ENCODE results near the gene HSD17B2. TPM values are rescaled to one million over a fixed set of nuclear protein-coding genes. Genes with fewer than 3 reads are reported as not detected.

Gene HSD17B2
- total RNA-seq, 1 experiment from 2014 or later = not detected

DNA sequence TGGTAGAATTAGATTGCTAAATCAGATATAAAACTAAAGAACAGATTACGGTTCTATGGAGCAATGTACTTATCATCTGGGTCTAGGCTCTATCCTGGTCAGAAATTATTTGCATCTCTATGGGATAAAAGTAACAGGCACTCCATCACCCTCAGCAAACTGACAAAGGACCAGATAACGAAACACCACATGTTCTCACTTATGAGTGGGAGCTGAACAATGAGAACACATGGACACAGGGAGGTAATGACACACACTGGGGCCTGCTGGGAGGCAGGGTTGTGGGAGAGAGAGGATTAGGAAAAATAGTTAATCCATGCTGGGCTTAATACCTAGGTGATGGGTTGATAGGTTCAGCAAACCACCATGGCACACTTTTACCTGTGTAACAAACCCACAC, 73.0 kb downstream of the HSD17B2 start:
- DNase-seq (ENCODE audit: low read depth, low spot score) (no peak), ATAC-seq (no peak)
- Histone ChIP-seq H3K4me2 (ENCODE audit: low read length) (no peak overlapping the region), H3K27me3 (ENCODE audit: insufficient read depth, low read length) (peaks cover 12% of the 10 kb centered on the region), H3K79me2 (ENCODE audit: insufficient read depth, low read length) (no peaks in the 10 kb centered on the region), H3K9me2 (ENCODE audit: insufficient read depth) (no peaks in the 10 kb centered on the region), H3K4me3 (replicated peaks in 1 of 2; ENCODE audit: low read depth in 1 of 2, low read length in 2 of 2) (no peak overlapping the region), H3K36me3 (ENCODE audit: control insufficient read depth in 1 of 2, insufficient read depth in 2 of 2, low read length in 2 of 2) (no peaks in the 10 kb centered on the region), H3K9ac (ENCODE audit: low read length) (no peak overlapping the region), H2AFZ (ENCODE audit: low read depth, low read length, poor library complexity, severe bottlenecking) (no peak overlapping the region), H3K4me1 (ENCODE audit: control insufficient read depth in 1 of 2, insufficient read depth in 2 of 2, low read length in 2 of 2) (no peaks in the 10 kb centered on the region), H3K27ac (ENCODE audit: low read depth, low read length) (no peak overlapping the region), H3K9me3 (ENCODE audit: control insufficient read depth in 1 of 2, insufficient read depth in 1 of 2, low read depth in 1 of 2, low read length in 2 of 2) (no peaks in the 10 kb centered on the region), H4K20me1 (ENCODE audit: insufficient read depth) (no peaks in the 10 kb centered on the region)
- ChIA-PET RAD21 (ENCODE audit: low non-redundant PET in 1 of 2, low total read pairs in 2 of 2, uncharacterized antibody in 2 of 2, unreplicated experiment in 2 of 2) (no interaction called here), POLR2A (no interaction called here), CTCF (no interaction called here)
- TF ChIP-seq SIN3A (IDR thresholded peaks at IDR 0.05; ENCODE audit: low read depth) = no peak
- TF ChIP-seq EZH2 (IDR thresholded peaks at IDR 0.05) = no peak
- TF ChIP-seq, protein P1, sequence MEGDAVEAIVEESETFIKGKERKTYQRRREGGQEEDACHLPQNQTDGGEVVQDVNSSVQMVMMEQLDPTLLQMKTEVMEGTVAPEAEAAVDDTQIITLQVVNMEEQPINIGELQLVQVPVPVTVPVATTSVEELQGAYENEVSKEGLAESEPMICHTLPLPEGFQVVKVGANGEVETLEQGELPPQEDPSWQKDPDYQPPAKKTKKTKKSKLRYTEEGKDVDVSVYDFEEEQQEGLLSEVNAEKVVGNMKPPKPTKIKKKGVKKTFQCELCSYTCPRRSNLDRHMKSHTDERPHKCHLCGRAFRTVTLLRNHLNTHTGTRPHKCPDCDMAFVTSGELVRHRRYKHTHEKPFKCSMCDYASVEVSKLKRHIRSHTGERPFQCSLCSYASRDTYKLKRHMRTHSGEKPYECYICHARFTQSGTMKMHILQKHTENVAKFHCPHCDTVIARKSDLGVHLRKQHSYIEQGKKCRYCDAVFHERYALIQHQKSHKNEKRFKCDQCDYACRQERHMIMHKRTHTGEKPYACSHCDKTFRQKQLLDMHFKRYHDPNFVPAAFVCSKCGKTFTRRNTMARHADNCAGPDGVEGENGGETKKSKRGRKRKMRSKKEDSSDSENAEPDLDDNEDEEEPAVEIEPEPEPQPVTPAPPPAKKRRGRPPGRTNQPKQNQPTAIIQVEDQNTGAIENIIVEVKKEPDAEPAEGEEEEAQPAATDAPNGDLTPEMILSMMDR (IDR thresholded peaks at IDR 0.05 in 2 of 3, conservative IDR thresholded peaks at IDR 0.05 in 1 of 3; ENCODE audit: borderline replicate concordance in 1 of 3, insufficient read depth in 1 of 3, low read depth in 2 of 3, low read length in 2 of 3) = no peak
- no peak for TF ChIP-seq POLR2A (IDR thresholded peaks at IDR 0.05; ENCODE audit: borderline replicate concordance, extremely low read depth, insufficient read depth, insufficient read length)
- no peak for TF ChIP-seq ZFX (IDR thresholded peaks at IDR 0.05)
- no peak for TF ChIP-seq FOSL1 (IDR thresholded peaks at IDR 0.05; ENCODE audit: low read depth)
- intact Hi-C loops (cut with micrococcal nuclease) = no loop called here
- no TSS peak for BruUV-seq (replicated peaks)

- Histone ChIP-seq H3K9ac (ENCODE audit: low read length) (no peak overlapping the region), H3K36me3 (ENCODE audit: control insufficient read depth in 1 of 2, insufficient read depth in 2 of 2, low read length in 2 of 2) (no peaks in the 10 kb centered on the region), H2AFZ (ENCODE audit: low read depth, low read length, poor library complexity, severe bottlenecking) (no peak overlapping the region), H3K27me3 (ENCODE audit: insufficient read depth, low read length) (peaks cover 11% of the 10 kb centered on the region; the same call in 1 of the 2 replicates), H4K20me1 (ENCODE audit: insufficient read depth) (no peaks in the 10 kb centered on the region), H3K9me2 (ENCODE audit: insufficient read depth) (no peaks in the 10 kb centered on the region), H3K9me3 (ENCODE audit: control insufficient read depth in 1 of 2, insufficient read depth in 1 of 2, low read depth in 1 of 2, low read length in 2 of 2) (no peaks in the 10 kb centered on the region), H3K79me2 (ENCODE audit: insufficient read depth, low read length) (no peaks in the 10 kb centered on the region), H3K4me2 (ENCODE audit: low read length) (no peak overlapping the region), H3K27ac (ENCODE audit: low read depth, low read length) (no peak overlapping the region), H3K4me3 (replicated peaks in 1 of 2; ENCODE audit: low read depth in 1 of 2, low read length in 2 of 2) (no peak overlapping the region), H3K4me1 (ENCODE audit: control insufficient read depth in 1 of 2, insufficient read depth in 2 of 2, low read length in 2 of 2) (no peaks in the 10 kb centered on the region)
- CTCF ChIA-PET = no interaction called here
- DNase-seq (ENCODE audit: low read depth, low spot score) (no peak), ATAC-seq (no peak)
- intact Hi-C loops (cut with micrococcal nuclease) = no loop called here
- BruUV-seq (replicated peaks) = no TSS peak
- RAD21 ChIA-PET (ENCODE audit: low non-redundant PET in 1 of 2, low total read pairs in 2 of 2, uncharacterized antibody in 2 of 2, unreplicated experiment in 2 of 2) = no interaction called here
- POLR2A ChIA-PET = no interaction called here
- TF ChIP-seq FOSL1 (IDR thresholded peaks at IDR 0.05; ENCODE audit: low read depth) (no peak), SRF (IDR thresholded peaks at IDR 0.05; ENCODE audit: low read depth) (no peak), EZH2phosphoT487 (IDR thresholded peaks at IDR 0.05; ENCODE audit: borderline replicate concordance) (no peak), POLR2A (IDR thresholded peaks at IDR 0.05; ENCODE audit: borderline replicate concordance, extremely low read depth, insufficient read depth, insufficient read length) (no peak), MAX (IDR thresholded peaks at IDR 0.05) (no peak), CBX3 (IDR thresholded peaks at IDR 0.05; ENCODE audit: low read depth) (no peak), ZNF274 (IDR thresholded peaks at IDR 0.05; ENCODE audit: low read depth, low read length) (no peak), POLR2AphosphoS5 (IDR thresholded peaks at IDR 0.05; ENCODE audit: low read depth, low read length) (no peak), SIN3A (IDR thresholded peaks at IDR 0.05; ENCODE audit: low read depth) (no peak), TCF7L2 (IDR thresholded peaks at IDR 0.05; ENCODE audit: borderline replicate concordance, extremely low read depth, insufficient read depth, insufficient read length) (no peak)
- TF ChIP-seq, protein P2, sequence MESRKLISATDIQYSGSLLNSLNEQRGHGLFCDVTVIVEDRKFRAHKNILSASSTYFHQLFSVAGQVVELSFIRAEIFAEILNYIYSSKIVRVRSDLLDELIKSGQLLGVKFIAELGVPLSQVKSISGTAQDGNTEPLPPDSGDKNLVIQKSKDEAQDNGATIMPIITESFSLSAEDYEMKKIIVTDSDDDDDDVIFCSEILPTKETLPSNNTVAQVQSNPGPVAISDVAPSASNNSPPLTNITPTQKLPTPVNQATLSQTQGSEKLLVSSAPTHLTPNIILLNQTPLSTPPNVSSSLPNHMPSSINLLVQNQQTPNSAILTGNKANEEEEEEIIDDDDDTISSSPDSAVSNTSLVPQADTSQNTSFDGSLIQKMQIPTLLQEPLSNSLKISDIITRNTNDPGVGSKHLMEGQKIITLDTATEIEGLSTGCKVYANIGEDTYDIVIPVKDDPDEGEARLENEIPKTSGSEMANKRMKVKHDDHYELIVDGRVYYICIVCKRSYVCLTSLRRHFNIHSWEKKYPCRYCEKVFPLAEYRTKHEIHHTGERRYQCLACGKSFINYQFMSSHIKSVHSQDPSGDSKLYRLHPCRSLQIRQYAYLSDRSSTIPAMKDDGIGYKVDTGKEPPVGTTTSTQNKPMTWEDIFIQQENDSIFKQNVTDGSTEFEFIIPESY (IDR thresholded peaks at IDR 0.05; ENCODE audit: extremely low read depth, insufficient replicate concordance, low read length) = no peak
- TF ChIP-seq, protein P1 (IDR thresholded peaks at IDR 0.05 in 2 of 3, conservative IDR thresholded peaks at IDR 0.05 in 1 of 3; ENCODE audit: borderline replicate concordance in 1 of 3, insufficient read depth in 1 of 3, low read depth in 2 of 3, low read length in 2 of 3) = no peak
Observed at GRCh38 chr16:82108774-82109173, 73.7 kb downstream of the HSD17B2 start.
